Thymus (tissue), 11 donors: ENCODE data around the gene PBOV1. TPM values are rescaled to one million over a fixed set of nuclear protein-coding genes. Genes with fewer than 3 reads are reported as not detected.

Experiments used
- DNase-seq, 9 donors: peaks; one replicate each; pipeline ENCODE4 v3.0.0-alpha.2; 2013; ENCODE audit warnings: low spot score in 9 of 9, low read depth in 6 of 9, missing footprints in 1 of 9
- H3K27ac ChIP-seq, 2 donors: one replicate each; pipeline ENCODE4 v1.5.1; 2013; ENCODE audit warnings: control low read depth in 1 of 2, low read depth in 1 of 2, low read length in 1 of 2, mild to moderate bottlenecking in 1 of 2, moderate library complexity in 1 of 2
- H3K27me3 ChIP-seq, 2 donors: one replicate each; pipeline ENCODE4 v1.5.1; 2013; ENCODE audit warnings: low read length in 1 of 2; ENCODE audit not compliant: control insufficient read depth in 2 of 2, insufficient read depth in 1 of 2
- H3K36me3 ChIP-seq, 2 donors: one replicate each; pipeline ENCODE4 v1.5.1; 2013; ENCODE audit warnings: low read length in 1 of 2, mild to moderate bottlenecking in 1 of 2, moderate library complexity in 1 of 2; ENCODE audit not compliant: control insufficient read depth in 2 of 2, insufficient read depth in 2 of 2
- H3K4me1 ChIP-seq, 2 donors: one replicate each; pipeline ENCODE4 v1.5.1; 2013; ENCODE audit warnings: low read length in 2 of 2; ENCODE audit not compliant: control insufficient read depth in 2 of 2, insufficient read depth in 2 of 2
- H3K4me3 ChIP-seq, 2 donors: one replicate each; pipeline ENCODE4 v1.5.1; 2013; ENCODE audit warnings: low read length in 2 of 2, control low read depth in 1 of 2, mild to moderate bottlenecking in 1 of 2
- H3K9me3 ChIP-seq, 2 donors: one replicate each; pipeline ENCODE4 v1.5.1; 2013; ENCODE audit warnings: low read length in 1 of 2, mild to moderate bottlenecking in 1 of 2; ENCODE audit not compliant: control insufficient read depth in 2 of 2, insufficient read depth in 1 of 2
- WGBS: extraction: QIAGEN DNeasy Blood & Tissue Kit; methylation state at CpG from one replicate; pipeline ENCODE4 v1.1.7; 2013; 5-methylcytosine and 5-hydroxymethylcytosine counted together
- polyA plus RNA-seq: library from polyadenylated mRNA; stranded (reverse); fragments of 200-250 nt; gene quantifications from one replicate; pipeline ENCODE4 v1.2.3, GENCODE V29; 2013
- total RNA-seq: library from RNA; stranded (reverse); fragments of 120-200 nt; gene quantifications from one replicate; pipeline ENCODE4 v1.2.4, GENCODE V29; 2013
- donor health status: healthy.

PBOV1 gene
- total and polyA plus RNA-seq, 2 donors: not detected

DNA sequence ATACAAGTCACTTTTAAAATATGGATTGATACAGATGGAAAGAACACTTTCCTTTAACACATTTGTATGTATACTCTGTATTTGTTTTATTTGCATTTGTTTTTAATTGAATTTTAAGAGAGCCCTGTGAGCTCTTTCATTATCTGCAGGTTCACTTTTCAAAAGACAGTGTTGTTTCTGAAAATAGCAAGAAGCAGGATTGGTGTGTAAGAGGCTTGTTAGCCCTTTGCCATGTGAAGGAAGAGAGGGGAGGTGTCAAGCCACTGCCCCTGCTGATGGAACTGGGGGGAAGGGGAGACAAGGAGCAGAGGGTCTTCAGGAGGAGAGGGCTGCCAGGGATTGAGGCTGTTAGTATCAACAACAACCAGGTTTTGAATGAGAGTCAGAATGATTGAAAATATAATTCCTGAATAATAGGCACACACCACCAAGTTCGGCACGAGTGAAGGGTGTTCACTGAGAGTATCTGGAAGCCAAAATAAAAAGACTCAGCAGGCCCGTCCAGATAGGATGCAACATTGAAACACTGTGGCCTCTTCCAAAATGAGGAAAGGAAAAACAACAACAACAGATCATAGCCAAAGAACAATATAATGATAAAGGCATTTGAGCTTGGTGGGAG, 12.6 kb upstream of the PBOV1 start:
- no peaks in the 10 kb centered on the region for H3K4me1 ChIP-seq
- no peak overlapping the region for H3K27ac ChIP-seq
- no peak for DNase-seq
- H3K36me3 ChIP-seq: no peaks in the 10 kb centered on the region
- no peaks in the 10 kb centered on the region for H3K9me3 ChIP-seq
- peaks cover 0 to 2% of the 10 kb centered on the region in 2 donors for H3K27me3 ChIP-seq
- WGBS: 95% methylated on average over 3 of the region's 3 CpGs
- no peak overlapping the region for H3K4me3 ChIP-seq

GRCh38 chr6:138230221-138230620, 11.9 kb upstream of the PBOV1 start:
- H3K27me3 ChIP-seq: peaks cover 0 to 2% of the 10 kb centered on the region in 2 donors
- no peak for DNase-seq
- H3K4me3 ChIP-seq: no peak overlapping the region
- H3K36me3 ChIP-seq: no peaks in the 10 kb centered on the region
- H3K4me1 ChIP-seq: no peaks in the 10 kb centered on the region
- no peaks in the 10 kb centered on the region for H3K9me3 ChIP-seq
- no peak overlapping the region for H3K27ac ChIP-seq

- H3K4me1 ChIP-seq: no peaks in the 10 kb centered on the region
- no peaks in the 10 kb centered on the region for H3K9me3 ChIP-seq
- WGBS: 97% methylated on average over 11 of the region's 11 CpGs
- no peak for DNase-seq
- H3K27ac ChIP-seq: no peak overlapping the region
- H3K27me3 ChIP-seq: peaks cover 0 to 2% of the 10 kb centered on the region in 2 donors
- H3K4me3 ChIP-seq: no peak overlapping the region
- H3K36me3 ChIP-seq: no peaks in the 10 kb centered on the region
Observed at GRCh38 chr6:138229663-138230179, 11.4 kb upstream of the PBOV1 start.

GRCh38 chr6:138229072-138229471, 10.8 kb upstream of the PBOV1 start:
- Histone ChIP-seq H3K9me3 (no peaks in the 10 kb centered on the region), H3K36me3 (no peaks in the 10 kb centered on the region), H3K4me3 (no peak overlapping the region), H3K4me1 (no peaks in the 10 kb centered on the region), H3K27me3 (peaks cover 0 to 2% of the 10 kb centered on the region in 2 donors), H3K27ac (no peak overlapping the region)
- no peak for DNase-seq
- WGBS: 92% methylated on average over 4 of the region's 4 CpGs

- Histone ChIP-seq H3K9me3 (no peaks in the 10 kb centered on the region), H3K27ac (no peak overlapping the region)
- DNase-seq: no peak
Observed at GRCh38 chr6:138227316-138227781, 9.1 kb upstream of the PBOV1 start.

DNA sequence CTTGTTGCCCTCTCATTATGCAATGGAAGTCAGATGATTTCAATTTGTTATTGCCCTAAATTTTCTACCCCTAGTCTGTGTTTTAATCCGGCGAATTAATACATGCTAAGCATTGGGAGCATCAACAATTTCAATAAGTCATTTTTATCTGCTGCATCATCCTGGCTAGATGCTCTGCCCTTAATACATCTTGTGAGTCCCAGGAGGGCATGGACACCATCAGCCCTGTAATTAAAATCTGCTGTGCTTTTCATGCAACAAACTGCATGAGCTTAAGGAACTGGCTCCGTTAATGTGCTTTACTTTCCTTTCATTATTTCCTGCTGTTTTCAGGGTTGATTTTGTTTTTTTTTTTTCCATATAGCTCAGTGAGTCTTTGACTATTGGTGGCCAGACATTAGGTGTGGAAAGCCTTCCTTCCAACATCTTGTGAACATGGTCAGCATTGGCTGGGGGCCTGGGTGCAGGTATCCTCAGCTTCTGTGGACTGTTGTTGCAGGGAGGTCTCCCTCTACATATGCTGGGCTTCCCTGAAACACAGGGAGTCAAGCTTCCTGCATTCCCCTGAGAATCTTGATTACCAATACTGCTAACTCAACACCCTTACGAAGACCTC, 8.5 kb upstream of the PBOV1 start:
- DNase-seq: no peak
- Histone ChIP-seq H3K27ac (no peak overlapping the region), H3K9me3 (no peaks in the 10 kb centered on the region), H3K4me1 (no peaks in the 10 kb centered on the region), H3K27me3 (peaks cover 0 to 2% of the 10 kb centered on the region in 2 donors), H3K4me3 (no peak overlapping the region), H3K36me3 (no peaks in the 10 kb centered on the region)
- 95% methylated on average over 4 of the region's 4 CpGs for WGBS

More at GRCh38 chr6:138227316-138227781, 9.1 kb upstream of the PBOV1 start:
- Histone ChIP-seq H3K4me3 (no peak overlapping the region), H3K4me1 (no peaks in the 10 kb centered on the region), H3K36me3 (no peaks in the 10 kb centered on the region), H3K27me3 (peaks cover 0 to 2% of the 10 kb centered on the region in 2 donors)
- 95% methylated on average over 8 of the region's 8 CpGs for WGBS

GRCh38 chr6:138225953-138226352, 7.7 kb upstream of the PBOV1 start:
- Histone ChIP-seq H3K4me1 (no peaks in the 10 kb centered on the region), H3K9me3 (no peaks in the 10 kb centered on the region), H3K4me3 (no peak overlapping the region), H3K27me3 (peaks cover 0 to 2% of the 10 kb centered on the region in 2 donors), H3K36me3 (no peaks in the 10 kb centered on the region), H3K27ac (no peak overlapping the region)
- no peak for DNase-seq
- 95% methylated on average over 4 of the region's 4 CpGs for WGBS

DNA sequence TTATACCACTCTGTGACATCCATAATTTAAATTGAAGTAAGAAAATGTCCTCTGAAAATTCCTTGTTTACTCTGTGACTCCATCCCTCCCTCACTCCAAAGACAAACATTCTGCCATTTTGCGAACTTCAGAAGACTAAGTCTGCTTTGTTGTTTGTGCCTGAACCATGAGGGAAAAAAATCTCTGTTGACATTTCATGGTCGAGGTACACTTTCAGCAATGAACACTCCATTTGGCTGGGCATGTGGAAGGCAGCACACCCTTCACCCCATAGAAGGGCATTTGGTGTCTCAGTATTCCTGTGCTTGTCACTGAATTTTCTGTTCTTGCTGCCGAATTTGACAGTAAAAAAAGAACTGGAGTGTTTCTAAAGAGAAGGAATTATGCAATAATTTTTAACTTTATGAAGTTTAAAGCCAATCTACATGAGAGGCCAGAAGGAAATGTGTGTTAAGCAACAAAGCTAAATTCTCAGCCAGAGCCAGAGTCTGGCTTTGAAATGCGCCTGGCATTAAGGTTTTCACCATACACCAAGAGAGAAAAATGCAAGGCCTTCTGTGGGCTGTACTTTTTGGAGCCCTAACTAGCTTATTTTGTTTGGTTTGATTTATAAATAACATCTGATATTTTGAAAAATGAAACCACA, 4.7 kb upstream of the PBOV1 start:
- Histone ChIP-seq H3K36me3 (no peaks in the 10 kb centered on the region), H3K27ac (no peak overlapping the region), H3K27me3 (no peaks in the 10 kb centered on the region), H3K4me1 (no peaks in the 10 kb centered on the region), H3K4me3 (no peak overlapping the region), H3K9me3 (no peaks in the 10 kb centered on the region)
- no peak for DNase-seq
- WGBS: 88% methylated on average over 4 of the region's 4 CpGs

GRCh38 chr6:138219901-138220300, 1.6 kb upstream of the PBOV1 start:
- WGBS: 97% methylated on average over 4 of the region's 4 CpGs
- DNase-seq: no peak
- Histone ChIP-seq H3K4me1 (no peaks in the 10 kb centered on the region), H3K4me3 (no peak overlapping the region), H3K9me3 (no peaks in the 10 kb centered on the region), H3K36me3 (no peaks in the 10 kb centered on the region), H3K27ac (no peak overlapping the region), H3K27me3 (no peaks in the 10 kb centered on the region)
